Measurements from ENCODE around the gene RNU1-3.
"Not testable (repeated sequence)": the region's sequence is repeated elsewhere in the genome, so short reads cannot be mapped to it uniquely, and the experiment has no call there.

RNU1-3 gene

DNA sequence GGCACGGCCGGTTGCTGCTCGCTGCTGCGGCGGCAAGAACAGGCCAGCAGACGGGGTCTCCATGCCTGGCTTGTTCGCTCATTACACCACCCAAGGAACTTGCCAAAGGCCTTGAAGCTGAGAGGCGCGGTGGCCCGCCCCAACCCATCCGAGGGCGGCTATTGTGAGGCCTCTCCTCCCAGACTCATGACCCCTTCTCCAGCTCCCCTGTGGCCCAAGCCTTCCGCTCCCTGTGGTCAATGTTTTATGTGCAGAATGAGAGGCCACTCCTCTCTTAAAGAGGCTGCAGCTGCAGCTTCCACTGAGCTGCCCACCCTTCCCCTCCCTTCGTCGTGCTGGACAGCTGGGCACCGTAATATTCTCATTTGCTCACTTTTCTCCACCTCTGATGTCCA lies 27.6 kb upstream of the RNU1-3 start:
- DNase-seq: not testable (repeated sequence)

GRCh38 chr1:16693449-16694307 lies 26.9 kb upstream of the RNU1-3 start:
- DNase-seq: not testable (repeated sequence)

DNA sequence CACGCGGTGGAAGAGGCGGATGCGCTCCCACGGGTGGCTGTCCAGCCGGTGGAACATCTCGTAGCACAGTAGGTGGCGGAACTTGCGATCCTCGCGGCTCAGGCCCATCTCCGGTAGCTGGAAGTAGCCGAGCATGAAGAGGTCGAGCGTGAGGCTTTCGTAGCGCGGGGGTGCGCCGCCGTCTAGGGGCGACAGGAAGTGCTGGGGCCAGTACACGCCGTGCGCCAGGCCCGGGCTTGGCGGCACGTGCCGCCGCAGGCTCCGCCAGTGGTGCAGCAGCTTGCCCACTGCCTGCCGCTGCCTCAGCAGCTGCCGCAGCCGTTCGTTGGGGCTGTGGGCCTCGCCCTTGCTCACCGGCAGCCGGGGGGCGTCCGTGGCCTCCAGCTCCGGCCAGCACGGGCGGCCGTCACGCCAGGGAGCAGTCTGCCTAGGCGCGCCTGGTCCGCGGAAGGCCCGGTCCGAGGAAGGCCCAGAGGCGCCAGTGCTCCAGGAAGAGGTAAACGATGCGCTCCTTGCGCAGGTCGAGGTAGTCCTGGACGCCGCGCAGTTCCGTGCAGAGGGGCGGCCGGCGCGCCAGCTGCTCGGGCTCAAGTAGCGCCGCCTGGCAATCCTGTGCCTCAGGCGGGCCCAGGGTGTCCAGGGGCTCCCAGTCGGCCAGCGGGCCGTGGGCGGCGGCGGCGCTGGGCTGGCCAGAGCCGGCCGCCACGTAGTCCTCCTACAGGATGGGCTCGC lies 26.1 kb upstream of the RNU1-3 start:
- not testable (repeated sequence) for DNase-seq

- DNase-seq: not testable (repeated sequence)
These were observed 25.5 kb upstream of the RNU1-3 start for GRCh38 chr1:16692283-16692682.

DNA sequence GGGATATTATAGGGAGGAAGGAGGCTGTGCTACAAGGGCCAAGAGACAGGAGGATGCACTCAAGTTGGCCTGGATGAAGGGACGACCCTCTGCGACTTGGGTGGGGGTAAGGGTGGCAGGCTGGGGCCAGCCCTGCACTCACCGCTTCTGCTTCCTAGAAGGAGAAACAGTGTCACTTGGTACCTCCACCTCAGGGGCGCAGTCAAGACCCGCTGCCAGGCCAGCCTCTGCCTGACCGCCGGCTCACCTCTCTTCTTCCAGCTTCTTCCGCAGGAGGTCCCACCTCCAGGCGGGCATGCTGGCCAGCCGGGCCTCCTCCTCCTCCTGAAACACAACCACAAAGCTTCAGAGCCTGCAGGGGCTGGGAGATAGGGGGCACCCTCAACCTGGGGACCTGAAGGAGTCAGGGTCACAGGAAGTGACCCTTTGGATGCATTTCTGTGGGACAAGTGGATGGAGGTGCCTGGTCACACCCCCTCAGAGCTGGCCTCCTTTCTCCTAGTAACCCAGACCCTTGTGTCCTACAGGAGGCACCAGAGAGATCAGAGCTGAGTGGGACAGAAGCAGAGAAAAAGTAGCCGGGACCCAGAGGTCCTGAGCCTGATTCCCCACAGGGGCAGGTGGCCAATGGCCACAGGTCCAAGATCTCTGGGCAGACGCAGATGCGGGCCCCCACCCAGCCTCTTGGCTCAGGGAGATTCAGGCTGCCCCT lies 24.4 kb upstream of the RNU1-3 start:
- not testable (repeated sequence) for DNase-seq

- not testable (repeated sequence) for DNase-seq
These were observed 20.5 kb upstream of the RNU1-3 start for GRCh38 chr1:16687132-16687800.

DNA sequence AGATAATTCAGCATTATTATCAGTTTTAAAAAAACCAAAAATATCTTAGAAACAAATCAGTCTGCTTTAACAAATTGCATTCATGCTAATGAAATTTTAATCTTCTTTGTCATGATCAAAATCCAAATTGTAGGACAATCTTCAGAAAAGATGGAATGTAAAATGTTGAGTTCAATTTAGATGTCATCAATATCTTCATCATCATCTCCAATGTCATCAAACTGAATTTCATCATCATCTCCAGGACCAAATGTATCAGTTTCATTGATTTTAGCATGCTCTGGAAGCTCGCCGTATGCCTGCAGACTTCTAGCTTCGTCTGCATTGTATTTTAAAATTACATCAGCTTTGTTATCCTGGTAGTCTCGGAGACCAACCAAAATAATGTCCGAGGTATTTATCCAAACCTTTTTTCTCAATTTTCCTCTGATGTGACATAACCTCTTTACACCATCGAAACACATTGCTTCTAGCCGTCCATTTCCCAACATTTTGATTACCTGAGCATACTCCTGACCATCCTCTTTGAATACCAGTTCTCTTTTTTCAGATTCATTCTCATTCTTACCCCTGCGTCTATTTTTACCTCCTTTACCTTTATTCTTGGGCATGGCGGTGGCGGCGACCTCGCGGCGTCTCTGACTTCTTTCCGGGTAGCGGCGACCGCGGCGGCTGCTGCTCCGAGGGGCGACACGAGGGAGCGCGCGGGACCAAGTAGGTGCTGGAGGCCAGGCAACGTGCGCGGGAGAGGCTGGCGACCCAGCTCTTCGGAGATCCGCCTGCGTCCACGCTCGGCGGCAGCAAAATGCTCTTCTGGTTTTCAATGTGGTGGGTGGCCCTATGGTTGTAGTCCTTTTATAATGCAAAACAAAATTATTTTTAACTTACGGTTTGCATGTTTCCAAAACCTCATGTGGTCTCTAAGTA lies 19.0 kb upstream of the RNU1-3 start:
- not testable (repeated sequence) for DNase-seq

GRCh38 chr1:16684738-16685337 lies 18.1 kb upstream of the RNU1-3 start:
- not testable (repeated sequence) for DNase-seq

GRCh38 chr1:16684152-16684551 lies 17.4 kb upstream of the RNU1-3 start:
- not testable (repeated sequence) for DNase-seq

- not testable (repeated sequence) for DNase-seq
These were observed 16.1 kb upstream of the RNU1-3 start for GRCh38 chr1:16682803-16683202.

- DNase-seq: not testable (repeated sequence)
These were observed 13.6 kb upstream of the RNU1-3 start for GRCh38 chr1:16680366-16680765.

DNA sequence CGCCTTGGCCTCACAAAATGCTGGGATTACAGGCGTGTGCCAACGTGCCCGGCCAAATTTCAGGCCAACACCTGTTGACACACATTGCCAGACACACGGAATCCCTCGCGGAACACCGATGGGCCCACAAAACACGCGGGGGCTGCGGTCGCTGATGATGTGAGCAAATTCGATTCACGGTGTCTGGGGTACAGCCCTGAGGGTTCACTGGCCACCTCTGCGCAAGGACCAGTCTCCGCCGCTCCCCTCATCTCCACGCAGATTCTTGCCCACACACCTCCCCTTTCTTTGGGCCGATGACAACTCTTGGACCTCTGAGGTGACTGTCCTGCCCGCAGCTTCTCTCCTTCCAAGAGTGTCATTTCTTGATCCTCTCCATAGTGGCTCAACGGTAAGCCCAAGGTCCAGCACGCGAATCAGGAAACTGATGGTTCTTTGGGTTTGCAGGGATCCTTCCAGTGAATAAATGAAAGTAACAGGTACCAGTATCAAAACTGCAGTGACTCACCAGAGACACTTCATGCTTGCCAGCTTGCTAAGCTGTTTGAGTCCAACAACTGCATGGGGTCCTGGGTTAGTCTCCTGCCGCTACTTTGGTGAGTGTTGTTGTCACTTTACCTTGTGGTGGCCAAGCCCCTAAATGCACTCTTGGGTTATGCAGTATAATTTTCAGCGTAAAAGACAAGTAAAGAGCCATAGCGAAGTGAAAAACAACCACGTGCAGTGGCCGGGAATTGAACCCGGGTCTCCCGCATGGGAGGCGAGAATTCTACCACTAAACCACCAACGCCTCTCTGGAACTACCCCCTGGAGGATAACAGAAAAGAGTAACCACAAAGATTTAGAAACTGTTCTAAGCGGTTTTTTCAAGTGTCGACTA lies 11.0 kb upstream of the RNU1-3 start:
- DNase-seq: peak in 6 of 58 donors; percentile 1 to 14 (median 7)

GRCh38 chr1:16676661-16677523 lies 10.1 kb upstream of the RNU1-3 start:
- DNase-seq: not testable (repeated sequence)

DNA sequence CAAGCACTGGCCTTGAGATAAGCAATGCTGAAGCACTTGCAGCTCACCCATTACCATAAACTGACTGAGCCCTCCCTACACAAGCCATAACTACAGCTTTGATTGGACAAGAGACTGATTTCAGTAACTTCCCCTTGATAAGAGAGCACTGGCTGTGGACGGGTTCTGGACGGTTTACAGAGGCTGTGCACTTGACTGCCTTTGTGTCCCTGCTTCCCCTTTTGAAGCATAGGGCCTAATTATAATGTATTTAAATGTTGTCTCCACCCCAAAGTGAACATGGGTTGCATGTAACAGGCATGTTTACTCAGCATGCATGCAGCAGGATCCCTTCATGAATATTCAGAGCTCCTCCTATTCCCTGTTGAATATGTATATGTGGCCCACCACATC lies 8.4 kb upstream of the RNU1-3 start:
- not testable (repeated sequence) for DNase-seq

- not testable (repeated sequence) for DNase-seq
These were observed 7.2 kb upstream of the RNU1-3 start for GRCh38 chr1:16673976-16674375.

- not testable (repeated sequence) for DNase-seq
These were observed 912 bp downstream of the RNU1-3 start for GRCh38 chr1:16665836-16666235.

- DNase-seq: not testable (repeated sequence)
These were observed 8.5 kb downstream of the RNU1-3 start for GRCh38 chr1:16658234-16658633.

All from anterior cingulate cortex (tissue), 58 donors.